K562 treated with DMSO at 1 percent for 24 hours (cell line): ENCODE measurements around the gene ZSWIM2. TPM values are rescaled to one million over a fixed set of nuclear protein-coding genes. Genes with fewer than 3 reads are reported as not detected.

Experiments used
- total RNA-seq: library from RNA; unstranded; fragments of 300-600 nt; gene quantifications from 2 replicates; pipeline ENCODE4 v1.2.3, GENCODE V29; 2022; ENCODE audit warnings: low read depth; ENCODE audit not compliant: insufficient read depth

Gene ZSWIM2, protein sequence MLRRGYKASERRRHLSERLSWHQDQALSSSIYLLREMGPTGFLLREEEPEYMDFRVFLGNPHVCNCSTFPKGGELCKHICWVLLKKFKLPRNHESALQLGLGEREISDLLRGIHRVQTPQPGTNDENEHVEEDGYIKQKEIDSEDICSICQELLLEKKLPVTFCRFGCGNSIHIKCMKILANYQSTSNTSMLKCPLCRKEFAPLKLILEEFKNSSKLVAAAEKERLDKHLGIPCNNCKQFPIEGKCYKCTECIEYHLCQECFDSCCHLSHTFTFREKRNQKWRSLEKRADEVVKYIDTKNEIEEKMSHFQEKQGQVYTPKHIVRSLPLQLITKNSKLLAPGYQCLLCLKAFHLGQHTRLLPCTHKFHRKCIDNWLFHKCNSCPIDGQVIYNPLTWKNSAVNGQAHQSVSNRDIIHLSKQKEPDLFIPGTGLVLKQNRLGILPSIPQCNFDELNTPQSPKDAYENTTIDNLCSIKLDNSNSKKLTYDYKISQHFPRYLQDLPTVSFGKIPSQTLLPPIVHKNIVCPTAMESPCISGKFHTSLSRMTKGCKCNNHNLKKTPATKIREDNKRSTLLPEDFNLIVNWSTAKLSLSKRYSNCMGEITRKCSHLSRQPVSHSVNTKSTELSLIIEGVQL
- not detected in 2 replicates for total RNA-seq

GRCh38 chr2:186848873-186849578, at the start of gene ZSWIM2:
TSS of gene ZSWIM2 (minus strand) at chr2:186849170. CDS start at chr2:186849130, 40 bp downstream.

Other genes starting within 250 kb of the ZSWIM2 start
- gene FAM171B, start 155.1 kb downstream of the ZSWIM2 start, total RNA-seq = 0.22 and 0.30 TPM in 2 replicates